Islet of Langerhans (tissue), 1 donor: Measurements from ENCODE around the gene KIF26B.

Experiments
- FAIRE-seq: peaks from one replicate; lab custom pipeline; 2011; peaks lifted over from hg19 to GRCh38; lab: Jason Lieb, UNC

KIF26B gene

GRCh38 chr1:245172829-245173228, 18.0 kb downstream of the KIF26B start:
- no peak for FAIRE-seq

GRCh38 chr1:245173446-245174211, 18.8 kb downstream of the KIF26B start:
- no peak for FAIRE-seq

- no peak for FAIRE-seq
Observed at GRCh38 chr1:245177071-245177900, 22.5 kb downstream of the KIF26B start.

GRCh38 chr1:245179706-245180105, 24.9 kb downstream of the KIF26B start:
- no peak for FAIRE-seq

GRCh38 chr1:245180496-245181157, 25.8 kb downstream of the KIF26B start:
- FAIRE-seq, result no peak

- FAIRE-seq, result no peak
Observed at GRCh38 chr1:245181158-245181517, 26.4 kb downstream of the KIF26B start.

GRCh38 chr1:245182028-245182427, 27.2 kb downstream of the KIF26B start:
- no peak for FAIRE-seq

GRCh38 chr1:245183429-245183828, 28.6 kb downstream of the KIF26B start:
- FAIRE-seq, result no peak

GRCh38 chr1:245184779-245185178, 30.0 kb downstream of the KIF26B start:
- FAIRE-seq, result no peak

GRCh38 chr1:245188403-245188802, 33.6 kb downstream of the KIF26B start:
- peak; percentile 5 for FAIRE-seq

- FAIRE-seq, result no peak
Observed at GRCh38 chr1:245195398-245195797, 40.6 kb downstream of the KIF26B start.

- FAIRE-seq, result no peak
Observed at GRCh38 chr1:245197121-245197520, 42.3 kb downstream of the KIF26B start.

GRCh38 chr1:245197911-245198379, 43.2 kb downstream of the KIF26B start:
- FAIRE-seq, result no peak

GRCh38 chr1:245198748-245199516, 44.1 kb downstream of the KIF26B start:
- no peak for FAIRE-seq

- no peak for FAIRE-seq
Observed at GRCh38 chr1:245200146-245200545, 45.4 kb downstream of the KIF26B start.

- no peak for FAIRE-seq
Observed at GRCh38 chr1:245201201-245201600, 46.4 kb downstream of the KIF26B start.

GRCh38 chr1:245201827-245202226, 47.0 kb downstream of the KIF26B start:
- no peak for FAIRE-seq

GRCh38 chr1:245205396-245205795, 50.6 kb downstream of the KIF26B start:
- FAIRE-seq, result no peak

GRCh38 chr1:245205864-245206263, 51.1 kb downstream of the KIF26B start:
- FAIRE-seq, result no peak

- FAIRE-seq, result no peak
Observed at GRCh38 chr1:245207056-245207638, 52.4 kb downstream of the KIF26B start.

GRCh38 chr1:245207801-245208200, 53.0 kb downstream of the KIF26B start:
- no peak for FAIRE-seq
